ENCODE results near the gene ZNF106.

ZNF106 gene

GRCh38 chr15:42471002-42471401, 19.9 kb downstream of the ZNF106 start:
- no peak for DNase-seq

GRCh38 chr15:42465520-42466259, 25.3 kb downstream of the ZNF106 start:
- no peak for DNase-seq

GRCh38 chr15:42461261-42461660, 29.7 kb downstream of the ZNF106 start:
- no peak for DNase-seq

- DNase-seq: no peak
Observed at GRCh38 chr15:42457445-42458442, 33.2 kb downstream of the ZNF106 start.

- DNase-seq: no peak
Observed at GRCh38 chr15:42456971-42457370, 34.0 kb downstream of the ZNF106 start.

GRCh38 chr15:42456531-42456930, 34.4 kb downstream of the ZNF106 start:
- DNase-seq: no peak

- DNase-seq: no peak
Observed at GRCh38 chr15:42453826-42454225, 37.1 kb downstream of the ZNF106 start.

- peak; percentile 5 for DNase-seq
Observed at GRCh38 chr15:42450425-42450790, 40.5 kb downstream of the ZNF106 start.

GRCh38 chr15:42449770-42450424, 41.0 kb downstream of the ZNF106 start:
- DNase-seq: no peak

GRCh38 chr15:42448281-42448680, 42.7 kb downstream of the ZNF106 start:
- DNase-seq: no peak

- DNase-seq: no peak
Observed at GRCh38 chr15:42447599-42447998, 43.3 kb downstream of the ZNF106 start.

GRCh38 chr15:42445551-42445950, 45.4 kb downstream of the ZNF106 start:
- no peak for DNase-seq

- DNase-seq: no peak
Observed at GRCh38 chr15:42444415-42445063, 46.4 kb downstream of the ZNF106 start.

- DNase-seq: no peak
Observed at GRCh38 chr15:42427429-42428223, 63.3 kb downstream of the ZNF106 start.

- DNase-seq: no peak
Observed at GRCh38 chr15:42421376-42421775, 69.6 kb downstream of the ZNF106 start.

- DNase-seq: no peak
Observed at GRCh38 chr15:42419369-42419768, 71.6 kb downstream of the ZNF106 start.

GRCh38 chr15:42413920-42414319, 77.0 kb downstream of the ZNF106 start:
- DNase-seq: no peak

- DNase-seq: no peak
Observed at GRCh38 chr15:42411884-42412283, 79.1 kb downstream of the ZNF106 start.

GRCh38 chr15:42409011-42409410, 81.9 kb downstream of the ZNF106 start:
- DNase-seq: no peak

GRCh38 chr15:42408178-42408577, 82.8 kb downstream of the ZNF106 start:
- no peak for DNase-seq

- no peak for DNase-seq
Observed at GRCh38 chr15:42405863-42406482, 85.0 kb downstream of the ZNF106 start.
